Ishikawa (cell line): Measurements from ENCODE around the gene TANK.
A peak's percentile ranks its signal among the peaks of the same experiment; 100 is the strongest.

Experiments used
- CEBPB ChIP-seq: IDR thresholded peaks from 2 replicates; pipeline ENCODE4 v1.6.1; 2012
- CREB1 ChIP-seq: IDR thresholded peaks from 2 replicates; pipeline ENCODE4 v1.6.1; 2012; ENCODE audit warnings: low read depth
- EGR1 ChIP-seq: IDR thresholded peaks from 2 replicates; pipeline ENCODE4 v1.6.1; 2012
- EP300 ChIP-seq: IDR thresholded peaks from 2 replicates; pipeline ENCODE4 v1.6.1; 2012; ENCODE audit warnings: borderline replicate concordance
- FOXM1 ChIP-seq: IDR thresholded peaks from 2 replicates; pipeline ENCODE4 v1.6.1; 2012; ENCODE audit warnings: low read depth, borderline replicate concordance
- MAX ChIP-seq: IDR thresholded peaks from 2 replicates; pipeline ENCODE4 v1.6.1; 2012
- NFIC ChIP-seq: IDR thresholded peaks from 2 replicates; pipeline ENCODE4 v1.6.1; 2012
- RAD21 ChIP-seq: IDR thresholded peaks from 2 replicates; pipeline ENCODE4 v1.6.1; 2012; ENCODE audit warnings: low read depth
- REST ChIP-seq: IDR thresholded peaks from 2 replicates; pipeline ENCODE4 v1.6.1; 2012; ENCODE audit warnings: low read depth, mild to moderate bottlenecking
- TAF1 ChIP-seq: IDR thresholded peaks from 2 replicates; pipeline ENCODE4 v1.6.1; 2012; ENCODE audit warnings: low read depth, mild to moderate bottlenecking
- TCF12 ChIP-seq: IDR thresholded peaks from 2 replicates; pipeline ENCODE4 v1.6.1; 2012; ENCODE audit warnings: low read depth
- TEAD4 ChIP-seq: IDR thresholded peaks from 2 replicates; pipeline ENCODE4 v1.6.1; 2012
- USF1 ChIP-seq: IDR thresholded peaks from 2 replicates; pipeline ENCODE4 v1.6.1; 2012
- YY1 ChIP-seq: IDR thresholded peaks from 2 replicates; pipeline ENCODE4 v1.6.1; 2012; ENCODE audit warnings: low read depth
- ZBTB7A ChIP-seq: IDR thresholded peaks from 2 replicates; pipeline ENCODE4 v1.6.1; 2012; ENCODE audit warnings: low read depth

TANK gene

GRCh38 chr2:161121622-161122021 is 38.6 kb upstream of the TANK start:
- TF ChIP-seq NFIC: no peak
- TF ChIP-seq YY1: no peak
- no peak for TF ChIP-seq TCF12
- TF ChIP-seq EGR1: no peak
- no peak for TF ChIP-seq USF1
- TF ChIP-seq FOXM1: no peak
- TF ChIP-seq CREB1: no peak
- no peak for TF ChIP-seq EP300
- TF ChIP-seq ZBTB7A: no peak
- no peak for TF ChIP-seq TEAD4
- no peak for TF ChIP-seq TAF1
- TF ChIP-seq MAX: no peak
- no peak for TF ChIP-seq CEBPB
- TF ChIP-seq RAD21: no peak
- TF ChIP-seq REST: no peak

- TF ChIP-seq ZBTB7A: no peak
- peak; percentile 30; the same call in 1 of the 2 replicates for TF ChIP-seq MAX
- TF ChIP-seq TCF12: peak; percentile 59; the same call in 1 of the 2 replicates
- peak; percentile 92 for TF ChIP-seq TEAD4
- TF ChIP-seq TAF1: 0 out of 2 replicates have a peak, but pooled peaks have one; percentile 11
- TF ChIP-seq YY1: no peak
- TF ChIP-seq EP300: peak; percentile 75
- TF ChIP-seq FOXM1: peak; percentile 35; the same call in 1 of the 2 replicates
Observed at GRCh38 chr2:161122772-161123530, 37.3 kb upstream of the TANK start.

GRCh38 chr2:161123531-161124030 is 36.6 kb upstream of the TANK start:
- peak; percentile 77 for TF ChIP-seq NFIC
- no peak for TF ChIP-seq TAF1
- TF ChIP-seq CREB1: no peak
- peak; percentile 57; the same call in 1 of the 2 replicates for TF ChIP-seq TCF12
- TF ChIP-seq ZBTB7A: no peak
- no peak; the same call in 1 of the 2 replicates for TF ChIP-seq MAX
- TF ChIP-seq EP300: peak; percentile 58
- TF ChIP-seq YY1: peak; percentile 51; the same call in 1 of the 2 replicates
- TF ChIP-seq RAD21: peak; percentile 7; the same call in 1 of the 2 replicates
- peak; percentile 65 for TF ChIP-seq FOXM1
- TF ChIP-seq USF1: peak; percentile 8; the same call in 1 of the 2 replicates
- peak; percentile 72; the same call in 1 of the 2 replicates for TF ChIP-seq TEAD4
- no peak for TF ChIP-seq REST
- peak; percentile 91 for TF ChIP-seq CEBPB
- no peak for TF ChIP-seq EGR1

GRCh38 chr2:161124201-161124600 is 36.0 kb upstream of the TANK start:
- TF ChIP-seq MAX (no peak), TEAD4 (no peak), ZBTB7A (no peak), CEBPB (no peak), YY1 (no peak), NFIC (no peak), TCF12 (no peak), USF1 (no peak), RAD21 (no peak), TAF1 (no peak), EP300 (no peak), FOXM1 (no peak), EGR1 (no peak), CREB1 (no peak), REST (no peak)
